HG03039 (cell line): ENCODE measurements around the gene PRKN.

ENCODE experiments used
- ATAC-seq: cut with Tn5 transposase; IDR thresholded peaks from one replicate; pipeline ENCODE4 v1.9.1; 2021; ENCODE audit warnings: mild to moderate bottlenecking, moderate library complexity; ENCODE audit not compliant: unreplicated experiment

PRKN gene

DNA sequence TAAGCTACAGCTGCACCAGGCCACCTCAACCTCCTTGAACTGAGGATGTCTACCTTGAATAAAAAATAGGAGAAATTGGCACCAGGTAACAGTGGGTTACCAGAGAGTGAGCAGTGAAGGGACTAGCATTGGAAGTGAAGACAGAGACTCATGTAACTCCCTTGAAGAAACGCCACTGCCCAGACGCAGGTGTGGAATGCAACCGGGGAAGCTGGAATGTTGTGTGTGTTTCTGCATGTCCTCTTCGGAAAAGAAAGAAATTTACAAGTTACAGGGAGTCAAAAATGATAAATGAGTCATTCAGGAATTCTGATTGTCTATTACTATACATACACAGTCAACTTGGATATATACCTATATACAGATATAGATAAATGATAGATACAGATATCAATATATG is 939.0 kb downstream of the PRKN start:
- no peak for ATAC-seq

DNA sequence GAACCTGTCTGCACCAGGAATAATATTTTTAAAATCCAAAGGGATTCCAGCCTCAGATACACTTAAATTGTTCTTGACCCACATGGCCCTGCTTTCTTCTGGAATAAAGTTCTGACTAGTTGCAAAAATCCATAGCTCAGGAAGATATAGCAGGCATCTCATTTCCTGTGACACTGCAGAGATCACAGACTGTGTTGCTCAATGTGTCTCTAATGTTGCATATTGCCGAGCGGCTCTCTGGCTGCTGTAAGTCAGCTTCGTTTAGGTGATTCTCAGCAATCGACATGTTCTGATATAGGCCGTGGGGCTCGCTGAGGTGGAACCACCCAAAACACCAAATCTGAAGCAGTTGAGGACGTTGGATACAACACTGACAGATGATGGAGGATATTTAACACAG is 955.4 kb downstream of the PRKN start:
- no peak for ATAC-seq

DNA sequence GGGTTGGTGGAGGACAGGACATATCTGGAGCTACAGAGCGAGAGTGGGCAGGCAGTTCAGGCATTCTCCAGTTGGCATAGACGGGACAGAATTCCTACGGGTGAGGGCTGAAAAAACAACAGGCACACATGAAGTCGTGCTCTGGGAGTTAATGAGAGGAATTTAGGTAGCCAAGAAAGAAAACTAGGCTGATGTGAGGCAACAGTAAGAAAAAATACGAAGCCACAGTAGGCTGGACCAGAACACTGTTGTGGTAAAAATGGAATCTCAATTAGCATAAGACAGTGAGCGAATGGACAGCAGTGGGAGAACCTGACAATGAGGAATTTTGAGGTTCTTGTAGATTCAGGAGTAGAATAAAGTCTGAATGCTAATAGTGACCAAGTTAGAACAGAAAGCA is 965.6 kb downstream of the PRKN start:
- ATAC-seq = no peak

GRCh38 chr6:161755080-161755479 is 972.5 kb downstream of the PRKN start:
- no peak for ATAC-seq

DNA sequence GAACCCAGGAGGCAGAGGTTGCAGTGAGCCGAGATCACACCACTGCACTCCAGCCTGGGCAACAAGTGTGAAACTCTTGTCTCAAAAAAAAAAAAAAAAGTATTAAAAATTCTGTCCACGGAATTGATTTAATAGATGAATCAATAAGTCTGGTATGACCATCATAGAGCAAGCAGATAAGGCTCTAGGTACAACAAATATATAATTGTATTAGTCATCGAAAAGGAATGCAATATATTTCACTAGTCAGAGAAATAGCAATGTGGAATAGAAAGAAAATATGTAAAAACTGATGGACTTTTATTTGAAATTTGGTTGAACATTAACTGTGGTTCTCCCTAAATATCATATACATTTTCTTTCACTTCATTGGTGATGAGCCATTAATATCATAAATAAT is 976.9 kb downstream of the PRKN start:
- ATAC-seq = no peak

GRCh38 chr6:161749576-161749975 is 978.0 kb downstream of the PRKN start:
- ATAC-seq = no peak

DNA sequence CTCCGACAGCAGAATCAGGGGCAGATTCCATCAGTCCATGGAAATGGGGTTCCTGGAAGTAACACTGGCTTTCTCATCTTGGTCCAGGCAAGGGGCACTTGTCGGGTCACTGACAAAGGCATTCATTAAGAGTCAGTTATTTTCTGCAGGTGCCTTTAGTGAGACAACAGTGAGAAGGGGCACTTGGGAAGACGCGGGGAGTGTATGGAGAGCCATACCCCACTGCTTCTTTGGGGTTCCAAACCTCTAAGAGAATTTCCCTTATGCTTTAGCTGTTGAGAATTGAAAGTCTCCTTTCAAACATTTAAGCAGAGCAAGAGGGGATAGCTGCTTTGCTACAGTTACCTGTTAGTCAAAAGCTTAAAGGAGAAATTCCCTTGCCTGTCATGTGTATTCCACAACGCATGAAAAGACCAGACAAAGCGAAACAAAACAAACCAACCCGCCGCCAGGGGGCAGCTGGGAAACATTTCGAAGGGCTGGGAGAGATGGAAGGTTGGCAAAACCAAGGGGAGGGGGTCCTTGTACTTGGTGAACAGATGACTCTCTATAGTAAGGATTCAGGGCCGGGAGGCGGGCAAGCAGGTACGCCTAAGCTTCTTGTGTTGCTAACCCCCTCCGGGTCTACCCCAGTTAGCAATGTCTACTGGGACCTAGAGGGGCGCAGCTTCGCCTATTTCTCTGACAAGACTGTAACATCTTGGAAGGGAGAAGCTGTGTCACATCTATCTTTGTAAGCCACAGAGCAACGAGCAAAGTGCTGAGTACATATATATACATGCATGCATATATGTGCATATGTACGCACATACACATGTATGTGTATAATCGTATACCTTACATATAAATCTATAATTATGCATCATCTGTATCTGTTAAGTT is 978.8 kb downstream of the PRKN start:
- ATAC-seq = no peak

DNA sequence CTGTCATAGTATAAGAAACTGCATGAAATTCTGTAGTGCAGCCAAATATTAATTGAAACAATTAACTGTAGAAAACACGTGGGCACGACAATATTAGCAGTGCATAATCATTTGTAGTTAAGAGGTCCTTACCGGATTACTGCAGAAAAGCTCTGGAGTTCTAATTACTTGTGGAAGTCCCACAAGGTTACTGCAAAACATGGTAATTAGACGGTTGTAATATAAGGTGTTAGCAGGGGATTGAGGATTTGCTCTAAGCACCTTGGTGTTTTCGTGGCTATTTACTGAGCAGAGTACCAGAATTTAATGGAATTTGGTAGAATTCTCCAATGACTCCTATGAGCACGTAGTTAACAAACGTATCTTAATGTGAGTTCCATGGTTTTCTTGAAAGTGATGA is 980.1 kb downstream of the PRKN start:
- no peak for ATAC-seq

DNA sequence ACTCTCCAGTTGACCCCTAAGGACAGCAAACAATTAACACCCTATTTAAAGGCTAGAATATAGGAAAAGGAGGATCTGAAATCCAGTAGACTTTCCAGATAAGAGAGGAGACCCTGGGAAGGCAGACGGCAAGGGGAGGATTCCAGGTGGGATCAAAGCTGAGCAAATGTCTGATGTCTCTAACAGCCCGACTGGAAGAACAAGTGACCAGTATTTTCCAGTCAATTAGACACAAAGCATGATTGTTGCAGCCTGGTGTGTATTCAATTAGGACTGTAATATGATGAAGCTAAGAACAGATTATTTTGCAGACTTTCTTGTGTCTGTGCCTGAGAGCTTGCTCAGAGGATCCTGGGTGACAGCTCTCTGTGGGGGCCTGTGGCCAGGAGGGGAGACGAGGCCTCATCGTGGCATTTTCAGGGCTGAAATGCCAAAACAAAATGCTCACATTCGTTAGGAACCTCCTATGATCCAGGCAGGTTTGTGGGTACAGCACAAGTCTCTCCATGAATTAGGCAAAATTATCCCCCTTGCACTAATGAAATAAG is 981.9 kb downstream of the PRKN start:
- no peak for ATAC-seq

- no peak for ATAC-seq
These were observed 982.4 kb downstream of the PRKN start for GRCh38 chr6:161745128-161745527.

GRCh38 chr6:161744211-161745067 is 983.1 kb downstream of the PRKN start:
- no peak for ATAC-seq

GRCh38 chr6:161743509-161744178 is 983.9 kb downstream of the PRKN start:
- ATAC-seq = no peak

- ATAC-seq = no peak
These were observed 987.1 kb downstream of the PRKN start for GRCh38 chr6:161740486-161740885.

GRCh38 chr6:161736781-161737292 is 990.7 kb downstream of the PRKN start:
- no peak for ATAC-seq

DNA sequence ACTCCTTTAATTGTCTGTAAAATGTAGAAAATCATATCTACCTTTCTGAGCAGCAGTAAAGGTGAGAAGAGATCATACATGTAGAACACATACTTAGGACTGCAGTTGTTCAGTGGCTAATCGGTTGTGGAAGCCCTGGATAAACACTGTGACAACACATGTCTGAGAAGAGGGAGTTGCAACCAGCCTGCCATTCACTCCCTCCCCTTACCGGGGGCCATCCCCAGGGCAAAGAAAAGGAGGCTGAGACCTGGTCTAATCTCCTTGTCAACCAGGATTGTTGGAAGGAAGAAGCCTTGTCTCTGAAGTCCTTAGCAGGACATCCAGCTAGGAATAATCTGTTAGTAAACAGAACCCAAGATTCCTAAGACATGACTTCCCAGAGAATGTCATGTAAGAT is 991.2 kb downstream of the PRKN start:
- no peak for ATAC-seq

DNA sequence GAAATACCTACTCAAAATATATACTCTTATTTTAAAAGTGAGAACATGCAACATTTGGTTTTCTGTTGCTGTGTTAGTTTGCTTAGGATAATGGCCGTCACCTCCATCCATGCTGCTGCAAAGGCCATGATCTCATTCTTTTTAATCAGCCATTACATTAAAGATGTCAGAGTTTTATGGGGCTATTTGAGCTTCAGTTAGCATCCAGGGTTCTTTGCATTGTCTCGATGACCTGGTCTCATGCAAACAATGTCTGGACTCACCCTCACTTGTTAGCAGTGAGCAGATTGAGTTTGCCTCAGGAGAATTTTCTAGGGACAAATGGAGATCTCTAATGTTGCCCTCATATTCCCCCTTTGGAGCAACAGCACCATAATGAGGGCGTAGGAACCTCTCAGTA is 995.0 kb downstream of the PRKN start:
- ATAC-seq = no peak

DNA sequence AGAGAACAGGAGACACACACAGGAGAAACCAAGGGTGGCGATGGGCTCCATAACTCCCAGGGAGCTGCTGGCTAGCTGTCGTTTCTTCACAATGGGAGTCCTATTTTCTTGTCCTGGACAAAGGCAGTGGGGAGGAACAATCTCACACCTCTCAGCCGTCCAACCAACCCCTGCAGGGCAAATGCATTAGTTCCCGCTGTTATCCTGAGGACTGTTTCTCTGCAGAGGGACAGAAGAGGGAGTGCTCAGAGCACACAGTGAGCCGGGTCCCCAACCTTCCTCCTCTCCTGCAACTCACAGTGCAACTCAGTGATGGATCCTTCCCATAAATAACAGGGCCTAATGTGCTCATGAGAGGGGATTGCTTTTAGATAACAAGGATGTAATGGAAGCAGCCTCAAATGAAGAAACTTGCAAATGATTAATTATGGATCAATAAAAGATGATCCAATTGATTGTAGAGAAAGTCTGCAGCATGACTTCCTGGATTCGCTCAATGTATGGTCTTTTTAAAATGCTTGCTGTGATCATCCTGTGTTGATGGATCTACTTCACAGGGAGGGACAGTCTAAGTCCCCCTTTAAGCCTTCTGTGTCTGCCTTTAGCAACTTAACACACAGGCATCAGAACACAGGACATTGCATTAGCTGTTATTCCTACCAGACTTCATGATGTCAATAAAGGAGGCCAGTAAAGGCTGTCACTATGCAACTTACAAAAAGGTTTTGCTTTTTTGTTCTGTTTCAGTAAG is 1000.3 kb downstream of the PRKN start:
- ATAC-seq = no peak

GRCh38 chr6:161722394-161722793 is 1005.2 kb downstream of the PRKN start:
- no peak for ATAC-seq

DNA sequence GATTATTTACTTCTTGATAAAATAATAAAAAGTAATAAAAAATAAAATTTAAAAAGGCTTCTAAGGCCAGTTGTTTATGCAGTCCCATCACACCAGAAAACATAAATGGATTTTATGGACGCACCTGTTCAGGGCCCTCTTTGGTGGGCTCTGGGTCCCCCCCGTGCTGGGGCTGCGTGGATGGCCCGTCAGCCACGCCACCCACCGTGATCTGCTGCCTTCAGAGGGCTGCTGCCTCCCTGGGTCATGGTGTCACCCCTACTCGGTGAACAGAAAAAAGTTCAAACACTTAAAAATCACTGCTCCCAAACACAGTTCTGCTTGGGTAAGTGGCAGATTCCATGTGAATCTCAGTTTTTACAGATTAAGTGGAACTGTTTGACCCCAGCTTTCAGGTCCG is 1006.1 kb downstream of the PRKN start:
- ATAC-seq = no peak

- ATAC-seq = no peak
These were observed 1011.4 kb downstream of the PRKN start for GRCh38 chr6:161716176-161716575.
